Astrocyte (in vitro differentiated cells and primary cell): Measurements from ENCODE around the gene ALPL. TPM values are rescaled to one million over a fixed set of nuclear protein-coding genes. Genes with fewer than 3 reads are reported as not detected.

Source experiments
- DNase-seq: peaks from one replicate; pipeline ENCODE4 v3.0.0-alpha.2; 2010; ENCODE audit warnings: low read depth
- FAIRE-seq: peaks from 2 replicates; lab custom pipeline; 2011; peaks lifted over from hg19 to GRCh38; lab: Jason Lieb, UNC
- H2AFZ ChIP-seq: 2 replicates; pipeline ENCODE4 v1.6.0; 2012; ENCODE audit warnings: low read depth, low read length, inconsistent platforms
- H3K27ac ChIP-seq: 2 replicates; pipeline ENCODE4 v1.5.1; 2011; ENCODE audit warnings: low read depth, low read length, inconsistent platforms
- H3K27me3 ChIP-seq: 2 replicates; pipeline ENCODE4 v1.6.0; 2011; ENCODE audit warnings: low read length, inconsistent platforms; ENCODE audit not compliant: insufficient read depth
- H3K36me3 ChIP-seq: 2 replicates; pipeline ENCODE4 v1.5.1; 2011; ENCODE audit warnings: low read length, inconsistent platforms; ENCODE audit not compliant: insufficient read depth
- H3K4me1 ChIP-seq: 2 replicates; pipeline ENCODE4 v1.5.1; 2011; ENCODE audit warnings: low read length, inconsistent platforms; ENCODE audit not compliant: insufficient read depth
- H3K4me2 ChIP-seq: 2 replicates; pipeline ENCODE4 v1.6.0; 2012; ENCODE audit warnings: low read length, inconsistent platforms
- H3K4me3 ChIP-seq: 2 replicates; pipeline ENCODE4 v1.5.1; 2011; ENCODE audit warnings: low read depth, mild to moderate bottlenecking, low read length, inconsistent platforms; ENCODE audit not compliant: insufficient read depth
- H3K79me2 ChIP-seq: 2 replicates; pipeline ENCODE4 v1.6.0; 2012; ENCODE audit warnings: mild to moderate bottlenecking, low read length, inconsistent platforms; ENCODE audit not compliant: insufficient read depth
- H3K9ac ChIP-seq: 2 replicates; pipeline ENCODE4 v1.6.0; 2012; ENCODE audit warnings: mild to moderate bottlenecking, low read length, inconsistent platforms
- H3K9me3 ChIP-seq: 2 replicates; pipeline ENCODE4 v1.5.1; 2012; ENCODE audit warnings: low read depth, mild to moderate bottlenecking, low read length, inconsistent platforms; ENCODE audit not compliant: insufficient read depth
- H4K20me1 ChIP-seq: 2 replicates; pipeline ENCODE4 v1.6.0; 2012; ENCODE audit warnings: low read length, inconsistent platforms; ENCODE audit not compliant: insufficient read depth
- H3K27ac Mint-ChIP-seq: one replicate; pipeline ENCODE4 v1.8.0; 2021; ENCODE audit warnings: mild to moderate bottlenecking, mixed read lengths; ENCODE audit not compliant: unreplicated experiment
- H3K27me3 Mint-ChIP-seq: one replicate; pipeline ENCODE4 v1.8.0; 2021; ENCODE audit warnings: low read depth, mixed read lengths; ENCODE audit not compliant: unreplicated experiment
- H3K36me3 Mint-ChIP-seq: one replicate; pipeline ENCODE4 v1.8.0; 2021; ENCODE audit warnings: low read depth, mixed read lengths; ENCODE audit not compliant: unreplicated experiment
- H3K4me1 Mint-ChIP-seq: one replicate; pipeline ENCODE4 v1.8.0; 2021; ENCODE audit warnings: low read depth, mixed read lengths; ENCODE audit not compliant: unreplicated experiment
- H3K4me3 Mint-ChIP-seq: one replicate; pipeline ENCODE4 v1.8.0; 2021; ENCODE audit warnings: mild to moderate bottlenecking, moderate library complexity, mixed read lengths; ENCODE audit not compliant: unreplicated experiment
- H3K9me3 Mint-ChIP-seq: one replicate; pipeline ENCODE4 v1.8.0; 2021; ENCODE audit warnings: mild to moderate bottlenecking, mixed read lengths; ENCODE audit not compliant: unreplicated experiment
- CTCF ChIP-seq: IDR thresholded peaks from 2 replicates; pipeline ENCODE4 v1.5.1; 2011; ENCODE audit warnings: low read depth, mild to moderate bottlenecking, inconsistent platforms, low read length, moderate library complexity; ENCODE audit not compliant: insufficient read depth
- EZH2 ChIP-seq: IDR thresholded peaks from 2 replicates; pipeline ENCODE4 v1.6.1; 2012; ENCODE audit warnings: mild to moderate bottlenecking, low read length, inconsistent platforms; ENCODE audit not compliant: insufficient read depth
- total RNA-seq: library from RNA; stranded (reverse); gene quantifications from 2 replicates; pipeline ENCODE4 v1.2.1, GENCODE V29; 2021

ALPL gene
- total RNA-seq, 1 donor from 2014 or later: 24.3 TPM

- Histone ChIP-seq H3K4me2 (no peak overlapping the region), H3K9me3 (no peaks in the 10 kb centered on the region), H3K36me3 (no peaks in the 10 kb centered on the region), H3K4me3 (no peak overlapping the region), H2AFZ (no peak overlapping the region), H3K79me2 (no peaks in the 10 kb centered on the region), H4K20me1 (no peaks in the 10 kb centered on the region), H3K27me3 (peaks cover 10% of the 10 kb centered on the region), H3K9ac (no peak overlapping the region), H3K4me1 (peaks cover 12% of the 10 kb centered on the region), H3K27ac (no peak overlapping the region)
- FAIRE-seq: no peak
- Mint-ChIP-seq H3K36me3 (no peaks in the 10 kb centered on the region), H3K27ac (no peak overlapping the region), H3K4me3 (no peak overlapping the region), H3K9me3 (no peaks in the 10 kb centered on the region), H3K27me3 (peaks cover 13% of the 10 kb centered on the region), H3K4me1 (peaks cover 3% of the 10 kb centered on the region)
- TF ChIP-seq EZH2 (no peak), CTCF (no peak)
- no peak for DNase-seq
These were observed 34.9 kb downstream of the ALPL start for GRCh38 chr1:21544095-21544494.

- no peak overlapping the region for H3K27ac Mint-ChIP-seq
- no peak for FAIRE-seq
These were observed 37.1 kb downstream of the ALPL start for GRCh38 chr1:21546122-21546825.

More at GRCh38 chr1:21546122-21546825, 37.1 kb downstream of the ALPL start:
- Histone ChIP-seq H3K36me3 (no peaks in the 10 kb centered on the region), H3K9me3 (no peaks in the 10 kb centered on the region), H3K27me3 (peaks cover 12% of the 10 kb centered on the region), H3K9ac (no peak overlapping the region), H3K4me2 (no peak overlapping the region), H3K4me3 (no peak overlapping the region), H2AFZ (no peak overlapping the region), H3K27ac (no peak overlapping the region), H4K20me1 (no peaks in the 10 kb centered on the region), H3K79me2 (no peaks in the 10 kb centered on the region), H3K4me1 (peaks cover 19% of the 10 kb centered on the region)
- Mint-ChIP-seq H3K4me1 (peaks cover 19% of the 10 kb centered on the region), H3K36me3 (no peaks in the 10 kb centered on the region), H3K4me3 (no peak overlapping the region), H3K27me3 (peaks cover 5% of the 10 kb centered on the region), H3K9me3 (no peaks in the 10 kb centered on the region)
- no peak for DNase-seq
- no peak for TF ChIP-seq CTCF
- TF ChIP-seq EZH2: no peak
